ENCODE data around the gene E2F2. TPM values are rescaled to one million over a fixed set of nuclear protein-coding genes. Genes with fewer than 3 reads are reported as not detected.

Gene E2F2
- total RNA-seq, 4 donors from 2014 or later: 0.40 TPM; not detected in 3

DNA sequence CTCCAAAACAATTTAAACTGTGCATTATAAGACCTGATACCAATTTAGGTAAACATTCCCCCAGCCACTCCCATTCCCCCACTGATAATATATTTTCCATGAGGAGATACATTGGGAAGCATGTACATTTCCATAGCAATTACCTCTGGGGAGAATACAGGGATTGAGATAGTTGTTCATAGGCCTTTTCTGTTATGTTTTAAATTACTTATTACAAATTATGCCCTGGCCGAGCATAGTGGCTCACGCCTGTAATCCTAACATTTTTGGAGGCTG, 51.4 kb downstream of the E2F2 start:
- ATAC-seq (no peak), DNase-seq (no peak)
- TF ChIP-seq, protein P1, sequence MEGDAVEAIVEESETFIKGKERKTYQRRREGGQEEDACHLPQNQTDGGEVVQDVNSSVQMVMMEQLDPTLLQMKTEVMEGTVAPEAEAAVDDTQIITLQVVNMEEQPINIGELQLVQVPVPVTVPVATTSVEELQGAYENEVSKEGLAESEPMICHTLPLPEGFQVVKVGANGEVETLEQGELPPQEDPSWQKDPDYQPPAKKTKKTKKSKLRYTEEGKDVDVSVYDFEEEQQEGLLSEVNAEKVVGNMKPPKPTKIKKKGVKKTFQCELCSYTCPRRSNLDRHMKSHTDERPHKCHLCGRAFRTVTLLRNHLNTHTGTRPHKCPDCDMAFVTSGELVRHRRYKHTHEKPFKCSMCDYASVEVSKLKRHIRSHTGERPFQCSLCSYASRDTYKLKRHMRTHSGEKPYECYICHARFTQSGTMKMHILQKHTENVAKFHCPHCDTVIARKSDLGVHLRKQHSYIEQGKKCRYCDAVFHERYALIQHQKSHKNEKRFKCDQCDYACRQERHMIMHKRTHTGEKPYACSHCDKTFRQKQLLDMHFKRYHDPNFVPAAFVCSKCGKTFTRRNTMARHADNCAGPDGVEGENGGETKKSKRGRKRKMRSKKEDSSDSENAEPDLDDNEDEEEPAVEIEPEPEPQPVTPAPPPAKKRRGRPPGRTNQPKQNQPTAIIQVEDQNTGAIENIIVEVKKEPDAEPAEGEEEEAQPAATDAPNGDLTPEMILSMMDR (IDR thresholded peaks at IDR 0.05 in 4 of 5, conservative IDR thresholded peaks at IDR 0.05 in 1 of 5): no peak
- no peak for TF ChIP-seq POLR2A (IDR thresholded peaks at IDR 0.05)
- intact Hi-C loops (cut with DNase I; ENCODE audit: low total_unique reads) (loop anchor here (1.0 kb wide), 1 partner anchor 30 kb away; no protein-coding TSS in a partner anchor), in situ Hi-C loops (cut with MboI; ENCODE audit: low sequenced_read_pairs in 4 of 4) (no loop called here)
- Histone ChIP-seq H3K27ac (peak overlapping the region; percentile 88 to 97 (median 93)), H3K4me1 (peaks cover 61 to 73% of the 10 kb centered on the region in 2 donors), H3K27me3 (no peaks in the 10 kb centered on the region), H3K9me3 (no peaks in the 10 kb centered on the region), H3K36me3 (no peaks in the 10 kb centered on the region), H3K4me3 (no peak overlapping the region)

DNA sequence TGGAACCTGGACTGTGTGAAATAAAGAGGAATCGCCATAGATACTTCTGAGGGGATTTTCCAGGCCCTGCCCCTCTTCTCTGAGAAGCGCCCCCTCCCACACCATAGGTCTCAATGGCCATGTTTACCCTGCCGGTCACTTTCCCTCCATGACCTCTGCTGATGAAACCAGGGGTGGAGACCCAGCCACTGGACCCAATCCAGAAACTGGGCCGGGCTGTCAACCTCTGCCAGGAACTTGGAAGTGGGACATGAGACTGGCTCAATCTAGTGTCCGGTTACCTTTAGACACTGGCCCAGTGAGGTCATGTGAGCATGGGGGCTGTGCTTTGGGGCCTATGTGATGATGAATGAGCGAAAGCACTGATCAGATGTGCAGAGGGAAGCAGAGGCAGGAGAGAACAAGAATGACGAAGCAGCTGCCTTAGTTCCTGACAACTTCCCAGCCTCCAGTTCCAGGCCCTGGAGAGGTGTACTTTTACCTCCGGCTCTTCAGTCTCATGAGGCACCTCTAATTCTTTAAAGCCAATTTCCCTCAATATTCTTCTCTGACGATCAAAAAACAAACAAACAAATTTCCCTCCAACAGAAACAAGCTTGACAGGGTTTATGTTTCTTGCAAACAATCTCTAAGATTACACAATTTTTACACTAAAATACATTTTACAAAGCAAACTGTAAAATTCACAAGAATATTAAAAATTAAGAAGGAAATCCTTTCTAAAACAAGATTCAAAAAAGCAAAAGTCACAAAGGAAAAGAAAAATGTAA, 52.0 kb downstream of the E2F2 start:
- intact Hi-C loops (cut with DNase I; ENCODE audit: low total_unique reads): loop anchor here (1.0 kb wide), 1 partner anchor 30 kb away; no protein-coding TSS in a partner anchor
- no peaks in the 10 kb centered on the region for H3K9me3 ChIP-seq

DNA sequence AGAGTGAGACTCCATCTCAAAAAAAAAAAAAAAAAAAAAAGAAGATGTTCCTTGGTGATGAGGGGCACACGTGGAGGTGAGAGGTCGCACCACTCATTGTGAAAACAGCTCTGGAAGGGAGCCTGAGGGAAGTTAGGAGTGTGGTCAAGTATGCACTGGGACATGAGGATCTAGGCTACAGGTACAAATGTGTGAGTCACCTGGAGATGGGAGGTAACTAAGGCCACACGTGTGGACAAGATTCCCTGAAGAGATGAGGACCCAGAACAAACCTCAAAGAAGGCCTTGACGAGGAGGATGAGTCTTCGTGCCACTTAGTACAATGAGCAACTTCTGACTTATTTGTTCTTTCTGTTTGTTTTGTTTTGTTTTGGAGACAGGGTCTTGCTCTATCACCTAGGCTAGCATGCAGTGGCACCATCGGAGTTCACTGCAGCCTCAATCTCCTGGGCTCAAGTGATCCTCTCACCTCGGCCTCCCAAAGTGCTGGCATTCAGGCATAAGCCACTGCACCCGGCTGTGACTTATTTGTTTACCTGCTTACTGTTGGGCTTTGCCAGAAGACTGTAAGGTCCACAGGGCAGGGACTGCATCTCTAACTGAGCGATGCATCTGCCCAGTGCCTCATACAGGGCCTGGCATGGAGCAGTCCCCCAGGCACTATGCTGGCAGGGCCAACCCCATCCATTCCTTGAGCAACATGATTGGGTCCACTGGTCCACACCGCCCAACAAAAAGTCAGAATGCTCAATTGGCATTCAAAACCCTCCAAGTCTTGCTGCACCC, 53.5 kb downstream of the E2F2 start:
- Histone ChIP-seq H3K27ac (peak overlapping the region; percentile 88 to 97 (median 93)), H3K36me3 (no peaks in the 10 kb centered on the region), H3K4me1 (peaks cover 69 to 70% of the 10 kb centered on the region in 2 donors), H3K27me3 (no peaks in the 10 kb centered on the region), H3K4me3 (no peak overlapping the region), H3K9me3 (no peaks in the 10 kb centered on the region)
- no peak for DNase-seq
- no peak for ATAC-seq
- no peak for TF ChIP-seq POLR2A (IDR thresholded peaks at IDR 0.05)
- TF ChIP-seq, protein P1 (IDR thresholded peaks at IDR 0.05 in 4 of 5, conservative IDR thresholded peaks at IDR 0.05 in 1 of 5): no peak
- intact Hi-C loops (cut with DNase I; ENCODE audit: low total_unique reads) (no loop called here), in situ Hi-C loops (cut with MboI; ENCODE audit: low sequenced_read_pairs in 4 of 4) (no loop called here)

More for the DNA sequence above, 52.0 kb downstream of the E2F2 start:
- Histone ChIP-seq H3K4me3 (peak overlapping the region in 1 of 4 donors; percentile 14), H3K4me1 (peaks cover 66 to 78% of the 10 kb centered on the region in 2 donors), H3K27ac (peak overlapping the region; percentile 88 to 97 (median 93)), H3K36me3 (no peaks in the 10 kb centered on the region), H3K27me3 (no peaks in the 10 kb centered on the region)
- DNase-seq (peak; percentile 95 to 99), ATAC-seq (peak; percentile 90 to 92)
- in situ Hi-C loops (cut with MboI; ENCODE audit: low sequenced_read_pairs in 4 of 4): no loop called here
- TF ChIP-seq, protein P1 (IDR thresholded peaks at IDR 0.05 in 4 of 5, conservative IDR thresholded peaks at IDR 0.05 in 1 of 5): no peak
- peak; percentile 79 to 85 for TF ChIP-seq POLR2A (IDR thresholded peaks at IDR 0.05)

DNA sequence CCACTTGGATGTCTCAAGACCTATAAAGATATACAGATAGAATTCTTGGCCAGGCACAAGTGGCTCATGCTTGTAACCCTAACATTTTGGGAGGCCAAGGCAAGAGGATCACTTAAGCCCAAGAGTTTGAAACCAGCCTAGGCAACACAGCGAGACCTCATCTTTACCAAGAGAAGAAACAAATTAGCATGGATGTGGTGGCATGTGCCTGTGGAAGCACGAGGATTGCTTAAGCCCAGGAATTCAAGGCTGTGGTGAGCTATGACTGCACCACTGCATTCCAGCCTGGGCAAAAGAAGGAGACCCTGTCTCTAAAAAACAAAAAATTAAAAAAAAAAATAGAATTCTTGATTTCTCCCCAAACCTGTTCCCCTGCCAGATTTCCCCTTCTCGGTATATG, 55.4 kb downstream of the E2F2 start:
- Histone ChIP-seq H3K9me3 (no peaks in the 10 kb centered on the region), H3K4me3 (no peak overlapping the region), H3K27me3 (no peaks in the 10 kb centered on the region), H3K27ac (peak overlapping the region; percentile 71 to 95 (median 90)), H3K36me3 (no peaks in the 10 kb centered on the region), H3K4me1 (peaks cover 61 to 66% of the 10 kb centered on the region in 2 donors)
- in situ Hi-C loops (cut with MboI; ENCODE audit: low sequenced_read_pairs in 4 of 4): no loop called here
- DNase-seq: no peak
- intact Hi-C loops (cut with DNase I; ENCODE audit: low total_unique reads): no loop called here
- ATAC-seq: no peak
- TF ChIP-seq, protein P1 (IDR thresholded peaks at IDR 0.05 in 4 of 5, conservative IDR thresholded peaks at IDR 0.05 in 1 of 5): no peak
- no peak for TF ChIP-seq POLR2A (IDR thresholded peaks at IDR 0.05)

Measured in gastrocnemius medialis (tissue), 4 donors.